HepG2 (cell line): ENCODE results near the gene SUSD4. TPM values are rescaled to one million over a fixed set of nuclear protein-coding genes. Genes with fewer than 3 reads are reported as not detected.

Source experiments
- ATAC-seq: fragments of 200-7000 bp; cut with Tn5 transposase; 3 replicates; pipeline ENCODE4 v1.9.1; 2020; ENCODE audit warnings: mild to moderate bottlenecking, moderate library complexity
- BruUV-seq: library from RNA; stranded (reverse); fragments of 400-500 nt; replicated peaks from 2 replicates; lab custom pipeline; 2021; lab: Mats Ljungman, UMichigan
- CTCF ChIA-PET: fragments of 300-600 bp; formaldehyde crosslinking; extraction: SDS; loops from one replicate; lab custom pipeline; 2021; ENCODE audit warnings: low total read pairs, inconsistent platforms, low intra/inter-chr PET ratio; lab: Yijun Ruan, JAX
- POLR2A ChIA-PET: fragments of 350-600 bp; sonication (Branson Sonifier 250); formaldehyde crosslinking; loops from one replicate; lab custom pipeline; 2020; ENCODE audit warnings: antibody characterized with exemption, inconsistent platforms; lab: Yijun Ruan, JAX
- DNase-seq: peaks from one replicate; pipeline ENCODE4 v3.0.0-alpha.2; 2015; ENCODE audit warnings: low spot score
- FAIRE-seq: peaks from 3 replicates; lab custom pipeline; 2011; peaks lifted over from hg19 to GRCh38; lab: Jason Lieb, UNC
- H2AFZ ChIP-seq: one replicate; pipeline ENCODE4 v1.6.1; 2011; ENCODE audit warnings: low read length, inconsistent platforms
- H3K27ac ChIP-seq: fragments of 300-600 bp; 3 replicates; pipeline ENCODE4 v1.8.0; 2011; ENCODE audit warnings: mixed run types, mild to moderate bottlenecking, mixed read lengths, low read length, inconsistent platforms; ENCODE audit not compliant: insufficient read depth; ENCODE audit errors: extremely low read length
- H3K27me3 ChIP-seq, 2 experiments: fragments of 200-600 bp in 1 of 2; 2 replicates in 1 of 2; 3 replicates in 1 of 2; pipeline versions ENCODE4 v1.6.0 to v1.8.0; 2011; ENCODE audit warnings: low read length in 2 of 2, mild to moderate bottlenecking in 2 of 2, moderate library complexity in 2 of 2, inconsistent platforms in 1 of 2; ENCODE audit not compliant: insufficient read depth in 2 of 2, control insufficient read depth in 1 of 2
- H3K36me3 ChIP-seq, 2 experiments: fragments of 200-600 bp in 1 of 2; replicated peaks in 1 of 2; 2 replicates in 1 of 2; 3 replicates in 1 of 2; pipeline versions ENCODE4 v1.5.1 to v1.8.0; 2011; ENCODE audit warnings: low read length in 2 of 2, inconsistent platforms in 1 of 2; ENCODE audit not compliant: insufficient read depth in 2 of 2, control insufficient read depth in 1 of 2
- H3K4me1 ChIP-seq: 2 replicates; pipeline ENCODE4 v1.5.1; 2012; ENCODE audit warnings: low read length, inconsistent platforms; ENCODE audit not compliant: insufficient read depth
- H3K4me2 ChIP-seq: 2 replicates; pipeline ENCODE4 v1.6.0; 2011; ENCODE audit warnings: low read depth, low read length, inconsistent platforms
- H3K4me3 ChIP-seq, 3 experiments: fragments of 200-600 bp in 1 of 3; sonication (generic), shearing (Covaris generic) in 1 of 3; replicated peaks in 1 of 3; 2 replicates each; pipeline ENCODE4 v1.5.1; 2011 to 2016; ENCODE audit warnings: low read length in 3 of 3, inconsistent platforms in 2 of 3, low read depth in 2 of 3, mild to moderate bottlenecking in 2 of 3, control low read depth in 1 of 3, mixed read lengths in 1 of 3; ENCODE audit not compliant: insufficient read depth in 1 of 3
- H3K79me2 ChIP-seq: one replicate; pipeline ENCODE4 v1.6.1; 2011; ENCODE audit warnings: low read length, inconsistent platforms; ENCODE audit not compliant: insufficient read depth
- H3K9ac ChIP-seq: 2 replicates; pipeline ENCODE4 v1.6.0; 2011; ENCODE audit warnings: mild to moderate bottlenecking, low read depth, low read length, inconsistent platforms; ENCODE audit not compliant: insufficient read depth
- H3K9me3 ChIP-seq: 2 replicates; pipeline ENCODE4 v1.5.1; 2012; ENCODE audit warnings: mild to moderate bottlenecking, low read length
- H4K20me1 ChIP-seq: 2 replicates; pipeline ENCODE4 v1.6.0; 2011; ENCODE audit warnings: inconsistent platforms, mild to moderate bottlenecking, low read length, moderate library complexity; ENCODE audit not compliant: insufficient read depth
- ATM ChIP-seq: fragments of 450-650 bp; IDR thresholded peaks from 2 replicates; pipeline ENCODE4 v1.7.1; 2017; ENCODE audit warnings: mild to moderate bottlenecking, borderline replicate concordance
- BRD4 ChIP-seq: sonication (generic); formaldehyde crosslinking; IDR thresholded peaks from 2 replicates; pipeline ENCODE4 v1.4.0; 2020; ENCODE audit warnings: missing genetic modification reagents
- CEBPB ChIP-seq: IDR thresholded peaks from 2 replicates; pipeline ENCODE4 v1.6.1; 2011; ENCODE audit warnings: low read depth, low read length, improper control_type of control experiment, borderline replicate concordance
- FOXC1 ChIP-seq: sonication (generic); formaldehyde crosslinking; IDR thresholded peaks from 2 replicates; pipeline ENCODE4 v1.8.0; 2022; ENCODE audit warnings: mild to moderate bottlenecking, missing genetic modification reagents, borderline replicate concordance
- RFX5 ChIP-seq: IDR thresholded peaks from 2 replicates; pipeline ENCODE4 v1.6.1; 2011; ENCODE audit warnings: low read depth, low read length, improper control_type of control experiment
- ZBTB46 ChIP-seq: sonication (generic); formaldehyde crosslinking; IDR thresholded peaks from 2 replicates; pipeline ENCODE4 v1.4.0; 2020; ENCODE audit warnings: mild to moderate bottlenecking, missing genetic modification reagents, borderline replicate concordance
- ZBTB8A ChIP-seq: sonication (generic); formaldehyde crosslinking; IDR thresholded peaks from 2 replicates; pipeline ENCODE4 v1.4.0; 2020; ENCODE audit warnings: mild to moderate bottlenecking, low read depth, missing genetic modification reagents, borderline replicate concordance
- ZFX ChIP-seq: sonication (generic); formaldehyde crosslinking; IDR thresholded peaks from 2 replicates; pipeline ENCODE4 v1.4.0; 2020; ENCODE audit warnings: mild to moderate bottlenecking, low read depth, missing genetic modification reagents, moderate library complexity
- ZMYM4 ChIP-seq: sonication (generic); formaldehyde crosslinking; IDR thresholded peaks from 2 replicates; pipeline ENCODE4 v1.8.1; 2023; ENCODE audit warnings: mild to moderate bottlenecking, missing genetic modification reagents
- ZNF17 ChIP-seq: sonication (generic); formaldehyde crosslinking; IDR thresholded peaks from 2 replicates; pipeline ENCODE4 v1.5.0; 2020; ENCODE audit warnings: mild to moderate bottlenecking, missing genetic modification reagents
- ZNF225 ChIP-seq: sonication (generic); formaldehyde crosslinking; IDR thresholded peaks from 2 replicates; pipeline ENCODE4 v1.4.0; 2020; ENCODE audit warnings: mild to moderate bottlenecking, missing genetic modification reagents
- WGBS: methylation state at CpG from one replicate; pipeline ENCODE4 v1.1.6; 2017; ENCODE audit warnings: low lambda C conversion rate; 5-methylcytosine and 5-hydroxymethylcytosine counted together
- in situ Hi-C: cut with HindIII; loops from 2 replicates; pipeline ENCODE4 v1.10.0; 2017; ENCODE audit warnings: low pct_unique_long_range_greater_than_20kb; ENCODE audit not compliant: extremely low pct_ligation_motif_present
- intact Hi-C: fragments of 100-400 bp; cut with micrococcal nuclease; formaldehyde crosslinking; loops from one replicate; pipeline ENCODE4 v1.10.0; 2022; ENCODE audit not compliant: unreplicated experiment
- polyA plus RNA-seq, 8 experiments: library from polyadenylated mRNA; depleted of rRNA in 3 of 8; stranded (reverse) in 7 of 8; unstranded in 1 of 8; fragments of >200 nt; fragmentation: Illumina TruSeq in 4 of 8; extraction: Trizol in 4 of 8; gene quantifications; 2 replicates each; pipeline versions ENCODE4 v1.2.1 to v1.2.3, GENCODE V29; 2011 to 2016; ENCODE audit warnings: low read depth in 4 of 8, missing spikeins in 1 of 8, mixed read lengths in 1 of 8; ENCODE audit not compliant: insufficient read depth in 1 of 8
- total RNA-seq, 5 experiments: library from RNA; depleted of rRNA; stranded (reverse); fragments of >200 nt; fragmentation: Illumina TruSeq; extraction: Trizol; gene quantifications; 2 replicates each; pipeline ENCODE4 v1.2.3, GENCODE V29; 2016; ENCODE audit warnings: low read depth in 1 of 5

Gene SUSD4
- total and polyA plus RNA-seq, 2 of the 13 experiments (the other 11 are each of a cell fraction or from before 2014, with no cell fraction given) = not detected

- TF ChIP-seq ZBTB46 (CRISPR knock-in tag) (no peak), ZBTB8A (CRISPR knock-in tag) (no peak), ATM (no peak), ZFX (no peak), BRD4 (no peak), FOXC1 (CRISPR knock-in tag) (no peak), ZNF225 (CRISPR knock-in tag) (no peak), RFX5 (no peak), ZMYM4 (CRISPR knock-in tag) (no peak)
Measured at GRCh38 chr1:223208164-223209076, 155.6 kb downstream of the SUSD4 start (continued).

GRCh38 chr1:223207293-223208066 lies 156.5 kb downstream of the SUSD4 start:
- 20% methylated on average over 3 of the region's 3 CpGs for WGBS
- no peak for ATAC-seq
- FAIRE-seq = no peak
- H3K27ac ChIP-seq = no peak overlapping the region
- ChIA-PET POLR2A (no interaction called here), CTCF (no interaction called here)
- no peaks in the 10 kb centered on the region for H3K79me2 ChIP-seq
- no peaks in the 10 kb centered on the region for H3K36me3 ChIP-seq
- intact Hi-C loops = no loop called here
- H2AFZ ChIP-seq = no peak overlapping the region
- no peak overlapping the region for H3K4me2 ChIP-seq
- TF ChIP-seq ZNF17 (CRISPR knock-in tag) (no peak), CEBPB (peak; percentile 48; the same call in 1 of the 2 replicates)
- no peak overlapping the region for H3K4me3 ChIP-seq
- peaks cover 0 to 4% of the 10 kb centered on the region in 2 experiments; a peak in 3 of 5 replicates for H3K27me3 ChIP-seq
- BruUV-seq = no TSS peak
- no peak overlapping the region for H3K9ac ChIP-seq
- H4K20me1 ChIP-seq = no peaks in the 10 kb centered on the region
- in situ Hi-C loops = no loop called here
- no peaks in the 10 kb centered on the region for H3K9me3 ChIP-seq
- no peak for DNase-seq
- H3K4me1 ChIP-seq = no peaks in the 10 kb centered on the region
